GM12864 (cell line): ENCODE measurements around the gene DESI1.
"Not testable (repeated sequence)": the region's sequence is repeated elsewhere in the genome, so short reads cannot be mapped to it uniquely, and the experiment has no call there.

Experiments used
- DNase-seq: peaks from one replicate; pipeline ENCODE4 v3.0.0-alpha.2; 2011; ENCODE audit warnings: low read depth
- H3K4me3 ChIP-seq: 2 replicates; pipeline ENCODE4 v1.5.1; 2011; ENCODE audit warnings: mild to moderate bottlenecking, low read depth, low read length, control low read depth
- CTCF ChIP-seq: IDR thresholded peaks from 2 replicates; pipeline ENCODE4 v1.5.1; 2011; ENCODE audit warnings: low read depth, mild to moderate bottlenecking, moderate library complexity, low read length, control low read depth, inconsistent platforms; ENCODE audit errors: missing control alignments

DESI1 gene

DNA sequence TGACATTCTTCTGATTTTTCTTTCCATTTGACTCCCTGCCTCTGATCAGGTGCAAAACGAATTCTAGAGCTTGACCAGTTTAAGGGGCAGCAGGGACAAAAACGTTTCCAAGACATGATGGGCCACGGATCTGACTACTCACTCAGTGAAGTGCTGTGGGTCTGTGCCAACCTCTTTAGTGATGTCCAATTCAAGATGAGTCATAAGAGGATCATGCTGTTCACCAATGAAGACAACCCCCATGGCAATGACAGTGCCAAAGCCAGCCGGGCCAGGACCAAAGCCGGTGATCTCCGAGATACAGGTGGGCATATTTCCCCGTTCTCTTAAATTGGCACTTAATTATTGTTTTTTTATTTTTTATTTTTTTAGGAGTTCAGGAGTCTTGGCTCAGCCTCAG is 15.6 kb upstream of the DESI1 start:
- no peak for TF ChIP-seq CTCF
- no peak overlapping the region for H3K4me3 ChIP-seq
- DNase-seq = no peak

- DNase-seq, H3K4me3 ChIP-seq: not testable (repeated sequence)
Observed at GRCh38 chr22:41634610-41635009, 13.8 kb upstream of the DESI1 start.

DNA sequence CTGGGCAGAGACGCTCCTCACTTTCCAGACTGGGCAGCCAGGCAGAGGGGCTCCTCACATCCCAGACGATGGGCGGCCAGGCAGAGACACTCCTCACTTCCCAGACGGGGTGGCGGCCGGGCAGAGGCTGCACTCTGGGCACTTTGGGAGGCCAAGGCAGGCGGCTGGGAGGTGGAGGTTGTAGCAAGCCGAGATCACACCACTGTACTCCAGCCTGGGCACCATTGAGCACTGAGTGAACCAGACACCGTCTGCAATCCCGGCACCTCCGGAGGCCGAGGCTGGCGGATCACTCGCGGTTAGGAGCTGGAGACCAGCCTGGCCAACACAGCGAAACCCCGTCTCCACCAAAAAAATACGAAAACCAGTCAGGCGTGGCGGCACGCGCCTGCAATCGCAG is 10.8 kb upstream of the DESI1 start:
- not testable (repeated sequence) for H3K4me3 ChIP-seq, DNase-seq

DNA sequence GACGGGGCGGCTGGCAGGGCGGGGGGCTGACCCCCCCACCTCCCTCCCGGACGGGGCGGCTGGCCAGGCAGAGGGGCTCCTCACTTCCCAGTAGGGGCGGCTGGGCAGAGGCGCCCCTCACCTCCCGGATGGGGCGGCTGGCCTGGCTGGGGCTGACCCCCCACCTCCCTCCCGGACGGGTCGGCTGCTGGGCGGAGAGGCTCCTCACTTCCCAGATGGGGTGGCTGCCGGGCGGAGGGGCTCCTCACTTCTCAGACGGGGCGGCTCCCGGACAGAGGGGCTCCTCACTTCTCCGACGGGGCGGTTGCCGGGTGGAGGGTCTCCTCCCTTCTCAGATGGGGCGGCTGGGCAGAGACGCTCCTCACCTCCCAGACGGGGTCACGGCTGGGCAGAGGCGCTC is 10.3 kb upstream of the DESI1 start:
- H3K4me3 ChIP-seq, DNase-seq: not testable (repeated sequence)

GRCh38 chr22:41625577-41625976 is 4.7 kb upstream of the DESI1 start:
- no peak overlapping the region for H3K4me3 ChIP-seq
- no peak for DNase-seq
- TF ChIP-seq CTCF = no peak

- TF ChIP-seq CTCF = no peak
- peak overlapping the region; percentile 92 for H3K4me3 ChIP-seq
Observed at GRCh38 chr22:41621911-41622179, 1.0 kb upstream of the DESI1 start.

GRCh38 chr22:41621099-41621910 is 462 bp upstream of the DESI1 start, which contains the start of gene XRCC6:
TSS of gene XRCC6 (plus strand) at chr22:41621295. CDS start at chr22:41622005, 710 bp downstream.
- DNase-seq = peak; percentile 99
- TF ChIP-seq CTCF = no peak
- H3K4me3 ChIP-seq = peak within 1 kb of the TSS; percentile 92

More at GRCh38 chr22:41621911-41622179, 1.0 kb upstream of the DESI1 start:
- DNase-seq = no peak

DNA sequence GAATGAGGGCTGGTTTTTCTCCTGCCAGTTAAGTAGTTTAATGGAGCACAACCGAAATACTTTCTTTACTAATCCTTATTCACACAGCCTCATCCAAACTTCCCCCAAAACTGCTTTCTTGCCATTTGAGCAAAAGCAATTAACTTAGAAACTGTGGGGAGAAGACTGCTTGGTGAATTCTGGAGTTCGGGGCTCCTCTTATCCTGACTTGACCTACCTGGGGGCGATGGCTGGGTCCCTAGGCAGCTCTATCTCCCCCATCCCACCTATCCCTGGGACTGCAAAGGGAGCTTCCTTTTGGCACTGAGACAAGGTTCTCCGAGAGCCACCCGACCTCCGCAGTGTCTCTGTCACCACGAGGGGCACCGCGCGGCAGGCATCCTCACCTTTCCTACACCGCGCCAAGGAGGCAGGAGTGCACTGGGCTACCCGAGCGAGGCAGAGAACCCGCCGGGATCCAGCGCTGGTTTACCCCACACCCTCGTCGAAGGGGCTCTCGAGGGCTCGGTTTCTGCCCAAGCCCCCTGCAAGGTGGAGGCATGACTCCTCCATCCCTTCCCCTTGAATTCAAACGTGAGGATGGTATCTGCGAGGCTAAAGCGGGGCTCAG is 759 bp downstream of the DESI1 start:
- no peak for DNase-seq
- peak overlapping the region; percentile 92 for H3K4me3 ChIP-seq
- TF ChIP-seq CTCF = peak; percentile 10
